HuH-7.5 (cell line): ENCODE results near the gene HDHD2.

Source experiments
- DNase-seq: peaks from one replicate; pipeline ENCODE4 v3.0.0; 2011; ENCODE audit warnings: low spot score

The HDHD2 gene

GRCh38 chr18:47146206-47146605, 4.1 kb downstream of the HDHD2 start:
- DNase-seq: no peak

- no peak for DNase-seq
Observed at GRCh38 chr18:47143899-47144485, 6.3 kb downstream of the HDHD2 start.

GRCh38 chr18:47143153-47143552, 7.1 kb downstream of the HDHD2 start:
- DNase-seq: no peak

- DNase-seq: no peak
Observed at GRCh38 chr18:47141289-47141688, 9.0 kb downstream of the HDHD2 start.

- no peak for DNase-seq
Observed at GRCh38 chr18:47121146-47121545, 29.2 kb downstream of the HDHD2 start.

- DNase-seq: no peak
Observed at GRCh38 chr18:47120428-47120827, 29.9 kb downstream of the HDHD2 start.

- DNase-seq: no peak
Observed at GRCh38 chr18:47118981-47119380, 31.3 kb downstream of the HDHD2 start.

- no peak for DNase-seq
Observed at GRCh38 chr18:47115205-47115604, 35.1 kb downstream of the HDHD2 start.

- no peak for DNase-seq
Observed at GRCh38 chr18:47113796-47114540, 36.3 kb downstream of the HDHD2 start.

- no peak for DNase-seq
Observed at GRCh38 chr18:47110492-47111274, 39.6 kb downstream of the HDHD2 start.

- no peak for DNase-seq
Observed at GRCh38 chr18:47109720-47110119, 40.6 kb downstream of the HDHD2 start.

- no peak for DNase-seq
Observed at GRCh38 chr18:47108998-47109405, 41.3 kb downstream of the HDHD2 start.

- DNase-seq: no peak
Observed at GRCh38 chr18:47108373-47108772, 41.9 kb downstream of the HDHD2 start.

- DNase-seq: peak; percentile 19
Observed at GRCh38 chr18:47100212-47100831, 50.0 kb downstream of the HDHD2 start.

GRCh38 chr18:47095810-47096209, 54.5 kb downstream of the HDHD2 start:
- no peak for DNase-seq

GRCh38 chr18:47087676-47088075, 62.6 kb downstream of the HDHD2 start:
- DNase-seq: no peak

GRCh38 chr18:47081578-47081977, 68.7 kb downstream of the HDHD2 start:
- no peak for DNase-seq

GRCh38 chr18:47080872-47081271, 69.4 kb downstream of the HDHD2 start:
- no peak for DNase-seq

- DNase-seq: no peak
Observed at GRCh38 chr18:47077111-47077510, 73.2 kb downstream of the HDHD2 start.

- no peak for DNase-seq
Observed at GRCh38 chr18:47075098-47075883, 75.0 kb downstream of the HDHD2 start.

- DNase-seq: no peak
Observed at GRCh38 chr18:47067648-47068047, 82.7 kb downstream of the HDHD2 start.

- no peak for DNase-seq
Observed at GRCh38 chr18:47063096-47063495, 87.2 kb downstream of the HDHD2 start.
